Stimulated activated CD8-positive, alpha-beta memory T cell treated with anti-CD3 and anti-CD28 coated beads, Interleukin-12 subunit alpha, Interleukin-12 subunit beta, amount 100 ng/mL, for 24 hours (primary cell): ENCODE data around the gene PDLIM5.
"Not testable (repeated sequence)": the region's sequence is repeated elsewhere in the genome, so short reads cannot be mapped to it uniquely, and the experiment has no call there.

Experiments used
- DNase-seq: peaks from one replicate; pipeline ENCODE4 v3.0.0-alpha.2; 2020; ENCODE audit errors: extremely low read depth

Gene PDLIM5

GRCh38 chr4:94650134-94650495, 198.4 kb downstream of the PDLIM5 start:
- no peak for DNase-seq

GRCh38 chr4:94650690-94651089, 198.9 kb downstream of the PDLIM5 start:
- DNase-seq = no peak

- no peak for DNase-seq
These were observed 201.4 kb downstream of the PDLIM5 start for GRCh38 chr4:94653095-94653649.

DNA sequence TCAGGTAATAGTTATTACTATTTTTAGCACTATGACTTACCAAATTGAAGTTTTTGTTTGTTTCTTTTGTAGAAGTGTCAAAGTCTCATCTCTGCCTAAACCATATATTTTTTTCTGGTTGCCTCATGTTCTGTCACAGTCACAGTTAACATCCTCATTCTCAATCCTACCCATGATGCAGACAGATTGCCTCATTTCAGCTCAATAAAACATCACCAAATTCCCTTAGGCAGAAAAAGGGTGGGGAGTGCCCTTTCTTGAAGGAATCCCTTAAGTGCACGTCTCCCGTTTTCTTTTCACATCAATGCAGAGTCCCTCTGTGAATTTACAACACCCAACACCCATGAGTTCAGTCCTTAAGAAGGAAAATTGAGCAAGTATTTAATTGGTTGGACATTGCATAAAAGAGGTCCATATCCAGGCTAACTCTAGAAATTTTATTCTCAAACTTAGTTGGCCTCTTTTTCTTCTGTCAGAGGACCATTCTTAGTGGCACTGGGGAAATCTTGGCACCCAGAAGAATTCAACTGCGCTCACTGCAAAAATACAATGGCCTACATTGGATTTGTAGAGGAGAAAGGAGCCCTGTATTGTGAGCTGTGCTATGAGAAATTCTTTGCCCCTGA, 202.4 kb downstream of the PDLIM5 start:
- DNase-seq = no peak

DNA sequence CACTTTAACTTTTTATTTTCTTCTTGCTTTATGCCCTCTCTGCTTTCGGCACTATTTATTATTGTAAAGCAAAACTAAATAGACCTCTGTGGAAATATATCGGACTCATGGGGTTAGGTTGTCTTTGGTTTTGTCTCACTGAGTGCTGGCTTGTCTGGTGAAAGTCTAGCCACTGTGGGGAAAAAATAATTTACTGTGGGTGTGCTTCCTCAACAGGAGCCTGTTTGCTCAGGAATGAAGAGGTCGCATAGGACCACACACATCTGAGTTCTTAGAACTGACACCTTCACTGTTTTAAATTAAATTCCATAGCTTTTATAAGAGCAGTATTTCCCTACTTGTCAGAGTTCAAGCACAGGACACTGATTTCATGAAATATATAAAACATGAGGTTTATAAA, 203.0 kb downstream of the PDLIM5 start:
- DNase-seq = no peak

DNA sequence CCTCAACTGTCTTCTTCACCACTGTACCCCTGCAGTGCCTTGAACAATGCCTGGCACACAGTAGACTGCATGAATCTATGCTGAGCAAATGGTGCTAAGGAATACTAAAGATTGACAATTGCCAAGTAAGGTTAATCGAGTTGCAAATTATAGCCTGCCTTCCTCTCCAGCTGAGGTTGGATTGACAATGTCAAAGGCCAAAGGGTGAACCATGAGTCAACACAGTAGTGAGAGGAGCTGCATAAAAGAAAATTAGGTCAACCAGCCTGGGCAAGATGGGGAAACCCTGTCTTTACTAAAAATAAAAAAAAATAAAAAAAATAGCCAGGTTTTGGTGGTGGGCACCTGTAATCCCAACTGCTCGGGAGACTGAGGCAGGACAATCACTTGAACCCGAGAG, 208.9 kb downstream of the PDLIM5 start:
- DNase-seq = no peak

- DNase-seq = not testable (repeated sequence)
These were observed 213.3 kb downstream of the PDLIM5 start for GRCh38 chr4:94665021-94665420.

DNA sequence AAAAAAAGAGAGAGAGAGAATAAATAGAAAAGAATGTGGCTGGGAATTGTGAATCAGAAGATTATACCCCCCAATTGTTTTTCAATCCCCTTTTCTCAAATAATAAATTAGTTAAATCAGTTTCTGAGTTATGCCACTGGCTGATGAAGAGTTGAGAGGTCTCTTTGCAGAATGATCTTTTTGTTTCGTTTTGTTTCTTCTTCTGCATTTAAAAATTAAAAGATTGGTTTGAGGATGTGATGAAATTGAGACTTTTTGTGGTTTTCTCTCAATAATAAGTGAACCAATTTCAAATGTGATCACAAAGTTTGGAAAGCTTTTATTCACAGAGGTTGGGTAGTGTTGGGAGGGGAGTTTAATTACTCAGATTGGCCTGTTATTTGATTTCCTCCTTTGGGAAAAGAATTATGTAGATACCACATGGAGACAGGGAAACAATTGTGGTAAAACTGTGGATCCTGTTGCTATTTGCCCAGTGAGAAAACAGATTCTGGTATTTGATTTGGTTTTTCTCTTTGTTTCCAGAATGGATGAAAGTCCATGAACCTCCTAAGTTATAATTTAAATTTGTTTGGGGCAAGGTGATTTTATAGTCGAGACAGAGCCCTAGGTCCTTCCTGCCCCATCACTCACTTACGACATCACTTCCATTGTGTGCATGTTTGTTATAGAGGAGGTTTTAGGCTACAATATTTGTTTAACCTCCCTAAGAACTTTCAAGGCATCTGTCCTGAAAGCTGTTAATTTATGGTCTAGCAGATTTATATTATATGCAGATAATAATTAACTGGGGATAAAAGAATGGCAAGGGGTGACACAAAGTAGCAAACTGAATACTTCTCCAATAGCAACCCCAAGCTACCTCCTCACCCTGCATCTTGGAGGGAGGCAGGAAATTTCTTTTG, 214.0 kb downstream of the PDLIM5 start:
- DNase-seq = no peak

DNA sequence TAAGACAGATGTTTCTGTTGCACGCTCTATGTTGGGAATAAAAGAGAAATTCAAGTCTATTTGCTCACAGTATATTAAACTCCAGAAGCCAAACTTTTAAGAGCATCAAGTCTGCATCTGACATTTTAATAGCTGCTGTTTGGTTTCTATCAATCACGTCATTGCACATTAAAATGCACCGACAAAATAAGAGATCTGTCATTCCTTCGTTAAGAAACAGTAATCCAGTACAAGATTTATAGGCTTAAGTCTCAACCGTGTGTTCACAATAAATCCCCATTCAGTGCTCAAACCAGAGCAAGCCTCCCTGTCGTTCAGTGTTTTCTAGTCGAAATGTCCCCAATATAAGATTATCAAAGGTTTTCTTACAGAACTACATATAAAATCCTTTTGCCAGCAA, 217.0 kb downstream of the PDLIM5 start:
- DNase-seq = no peak

- DNase-seq = no peak
These were observed 218.2 kb downstream of the PDLIM5 start for GRCh38 chr4:94669672-94670664.

- DNase-seq = no peak
These were observed 219.4 kb downstream of the PDLIM5 start for GRCh38 chr4:94671113-94671512.

GRCh38 chr4:94673961-94674360, 222.2 kb downstream of the PDLIM5 start:
- DNase-seq = no peak

DNA sequence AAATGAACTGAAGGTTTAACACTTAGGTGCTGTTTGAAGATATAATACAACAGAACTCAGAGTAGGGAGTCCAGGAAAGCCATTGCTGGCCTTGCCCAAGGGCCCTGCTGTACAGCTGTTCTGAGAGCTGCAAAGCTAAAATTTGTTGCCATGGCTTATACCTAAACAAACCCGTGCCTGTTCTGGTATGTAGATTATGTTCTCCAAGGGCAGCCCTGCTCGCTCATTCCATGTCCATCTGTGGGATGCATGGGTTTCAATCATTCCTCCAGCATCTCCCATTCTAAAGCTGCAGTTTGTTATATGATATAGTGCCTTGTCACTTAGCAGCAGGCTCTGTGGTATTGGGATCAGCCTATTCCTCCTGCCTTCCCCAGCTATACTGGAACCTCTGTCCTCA, 225.2 kb downstream of the PDLIM5 start:
- DNase-seq = no peak

- no peak for DNase-seq
These were observed 227.2 kb downstream of the PDLIM5 start for GRCh38 chr4:94678896-94679295.

- DNase-seq = no peak
These were observed 228.6 kb downstream of the PDLIM5 start for GRCh38 chr4:94680176-94680862.

- DNase-seq = no peak
These were observed 234.3 kb downstream of the PDLIM5 start for GRCh38 chr4:94686086-94686485.

GRCh38 chr4:94689155-94689860, 237.6 kb downstream of the PDLIM5 start:
- no peak for DNase-seq

- no peak for DNase-seq
These were observed 239.1 kb downstream of the PDLIM5 start for GRCh38 chr4:94690851-94691254.

DNA sequence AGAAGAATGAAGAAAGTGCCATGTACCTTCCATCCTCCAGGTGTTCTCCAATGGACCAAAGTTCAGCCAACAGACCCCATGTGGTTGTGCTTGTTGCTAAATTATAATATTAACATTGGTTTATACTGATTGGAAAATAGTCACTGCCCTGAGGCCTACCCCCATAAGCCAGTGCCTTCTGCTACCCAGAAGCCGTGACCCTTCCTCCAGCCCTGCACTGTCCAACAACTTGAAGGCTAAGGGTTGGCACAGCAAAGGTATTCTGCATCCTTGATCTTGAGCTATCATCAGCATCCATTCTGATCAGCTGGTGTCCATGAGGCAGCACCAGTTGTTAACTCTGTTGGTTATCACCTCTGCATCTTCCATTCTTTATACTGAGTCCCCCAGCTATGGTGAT, 239.8 kb downstream of the PDLIM5 start:
- no peak for DNase-seq

DNA sequence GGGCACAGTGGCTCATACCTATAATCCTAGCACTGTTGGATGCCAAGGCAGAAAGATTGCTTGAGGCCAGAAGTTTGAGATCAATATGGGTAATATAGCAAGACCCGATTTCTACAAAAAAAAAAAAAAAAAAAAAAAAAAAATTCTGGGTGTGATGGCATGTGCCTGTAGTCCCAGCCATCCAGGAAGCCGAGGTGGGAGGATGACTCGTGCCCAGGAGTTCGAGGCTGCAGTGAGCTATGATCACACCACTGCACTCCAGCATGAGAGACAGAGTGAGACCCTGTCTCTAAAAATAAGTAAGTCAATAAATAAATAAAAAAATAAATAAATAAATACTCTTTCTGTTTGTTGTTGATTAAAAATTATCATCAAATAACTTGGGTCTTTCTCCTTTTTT, 243.6 kb downstream of the PDLIM5 start:
- DNase-seq = no peak

DNA sequence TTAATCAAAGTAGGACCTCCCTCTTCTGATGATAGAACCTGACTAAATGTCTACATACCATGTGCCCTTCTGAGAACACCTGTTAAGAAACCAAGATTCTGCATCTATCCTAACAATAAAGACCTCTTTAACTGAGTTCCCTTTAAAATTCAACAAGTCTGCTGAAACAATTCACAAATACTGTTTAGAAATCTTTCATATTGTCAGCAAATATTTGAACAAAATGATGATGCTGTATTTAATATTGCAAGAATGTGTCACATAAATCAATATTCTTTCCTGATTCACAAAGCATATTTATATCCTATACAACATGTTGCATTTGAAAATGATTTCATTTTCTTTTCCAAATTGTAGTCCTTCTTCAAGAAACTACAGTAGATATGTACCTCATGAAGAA, 246.4 kb downstream of the PDLIM5 start:
- DNase-seq = no peak
